Aortic smooth muscle cell (primary cell): Measurements from ENCODE around the gene ECE1. TPM values are rescaled to one million over a fixed set of nuclear protein-coding genes. Genes with fewer than 3 reads are reported as not detected.

Source experiments
- total RNA-seq: library from RNA; depleted of rRNA; stranded (reverse); fragments of >200 nt; gene quantifications from 2 replicates; pipeline ENCODE4 v1.2.3, GENCODE V29; 2014

The ECE1 gene
- 198 and 225 TPM in 2 replicates for total RNA-seq

DNA sequence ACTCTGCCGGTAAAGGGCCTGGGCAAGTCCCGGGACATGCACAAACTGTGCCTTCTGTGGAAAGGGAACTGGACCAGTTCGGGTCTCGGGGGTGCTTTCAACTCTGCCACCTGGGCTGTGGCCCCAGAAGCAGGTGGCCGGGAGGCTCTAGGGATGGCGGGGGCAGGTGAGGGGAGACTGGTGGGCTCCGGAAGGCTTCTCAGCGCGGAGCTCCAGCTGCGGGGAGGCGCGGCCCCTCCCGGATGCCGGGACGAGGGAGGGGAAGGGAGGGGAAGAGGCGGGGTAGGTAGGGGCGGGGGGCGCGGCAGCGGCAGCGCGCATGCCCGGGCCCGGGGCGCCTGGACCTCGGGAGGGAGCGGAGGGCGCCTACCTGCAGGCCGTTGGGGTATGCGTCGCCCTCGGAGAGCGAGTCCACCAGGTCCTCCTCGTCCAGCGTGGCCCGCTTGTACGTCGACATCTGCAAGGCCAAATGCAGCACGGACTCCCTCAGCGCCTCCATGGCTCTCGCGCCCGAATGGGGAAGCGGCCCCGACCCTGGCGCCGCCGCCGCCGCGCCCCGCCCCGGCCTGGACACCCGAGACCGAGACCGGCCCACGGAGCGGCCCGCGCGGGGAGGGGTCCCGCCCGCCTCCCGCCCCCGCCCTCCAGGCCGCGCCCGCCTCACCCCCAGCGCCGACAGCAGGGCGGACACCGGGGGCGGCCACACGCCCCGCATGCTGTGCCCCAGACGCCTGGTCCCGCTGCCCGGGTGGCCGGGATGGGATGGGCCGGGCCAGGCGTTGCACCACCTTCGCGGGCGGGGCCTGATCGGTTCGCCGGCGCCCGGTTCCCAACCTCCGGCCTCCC, at the start of gene ECE1:
Gene ECE1, minus strand, starts transcription at position 764 of the 846 bp plus-strand sequence. Its CDS starts 49 bp downstream, at position 715.

DNA sequence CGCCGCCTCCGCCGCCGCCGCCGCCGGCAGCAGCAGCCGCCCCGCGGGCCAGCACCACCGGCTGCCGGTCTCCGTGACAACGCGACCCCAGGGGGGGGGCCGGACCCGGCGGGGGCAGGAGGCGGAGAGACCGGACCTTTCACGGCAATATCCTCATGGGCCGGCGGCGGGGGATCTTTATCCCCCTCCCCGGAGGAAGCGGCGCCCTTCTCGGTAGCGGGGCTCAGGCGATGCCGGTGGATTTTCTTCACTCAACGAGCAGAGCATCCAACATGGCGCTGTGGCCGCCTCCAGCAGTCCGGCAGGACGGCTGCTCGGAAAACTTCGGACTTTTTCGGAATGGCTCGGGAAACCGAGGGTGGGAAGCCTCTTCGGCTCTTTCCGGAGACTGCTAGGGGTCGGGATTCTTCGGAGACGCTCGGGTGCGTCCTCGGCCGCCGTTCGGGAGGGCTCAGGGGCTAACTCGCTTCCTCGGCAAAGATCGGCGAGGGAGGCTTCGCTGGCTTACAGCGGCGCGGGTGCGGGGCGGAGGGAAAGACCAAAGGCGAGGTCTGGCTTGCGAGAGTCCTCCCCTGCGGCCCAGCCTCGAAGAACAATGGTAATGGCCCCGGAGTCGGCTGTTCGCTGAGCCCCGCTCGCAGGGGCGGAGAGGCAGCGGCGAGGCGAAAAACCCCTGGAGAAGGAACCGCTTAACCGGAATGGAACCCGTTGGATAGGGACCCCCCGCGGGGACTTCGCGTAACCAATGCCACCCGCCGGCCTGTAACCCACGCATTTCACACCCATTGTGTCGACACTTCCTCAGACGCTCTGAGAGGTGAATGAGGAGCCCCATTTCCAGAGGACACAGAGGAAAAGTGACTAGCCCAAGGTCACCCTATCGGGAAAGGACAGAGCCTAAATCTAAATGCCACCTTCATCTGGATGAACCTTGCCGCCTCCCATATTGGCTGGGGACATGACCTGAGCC, 113.4 kb downstream of the ECE1 start, which contains the start of gene EIF4G3:
Gene EIF4G3, minus strand, starts transcription at position 312 of the 970 bp plus-strand sequence. CDS start 174,155 bp downstream, outside the sequence.

Other genes starting within 250 kb of the ECE1 start
- 31.6 and 42.0 TPM in 2 replicates for gene EIF4G3, start 113.6 kb downstream of the ECE1 start, total RNA-seq
- 15.2 and 27.5 TPM in 2 replicates for gene NBPF3, start 149.7 kb upstream of the ECE1 start, total RNA-seq
- under 0.01 TPM in 1 of 2 replicates, not detected in the other for gene ALPL, start 219.0 kb upstream of the ECE1 start, total RNA-seq